ENCODE measurements around the gene EIF2AK3.

- TF ChIP-seq POLR2A (IDR thresholded peaks at IDR 0.05) (no peak), CTCF (IDR thresholded peaks at IDR 0.05) (no peak)
These were observed 97.2 kb downstream of the EIF2AK3 start for GRCh38 chr2:88530081-88530480.

Data from ovary (tissue), 3 donors.